DMS 273 treated with DMSO at 0.1 percent for 48 hours (cell line): ENCODE results near the gene DOCK3.
"Not testable (repeated sequence)": the region's sequence is repeated elsewhere in the genome, so short reads cannot be mapped to it uniquely, and the experiment has no call there.

Experiments used
- DNase-seq: peaks from one replicate; lab custom pipeline; 2025; lab: John Stamatoyannopoulos, UW

The DOCK3 gene

GRCh38 chr3:51100536-51100851 is 425.8 kb downstream of the DOCK3 start:
- DNase-seq: no peak

- no peak for DNase-seq
These were observed 427.7 kb downstream of the DOCK3 start for GRCh38 chr3:51102396-51102795.

GRCh38 chr3:51106242-51106876 is 431.6 kb downstream of the DOCK3 start:
- DNase-seq: no peak

- DNase-seq: no peak
These were observed 435.9 kb downstream of the DOCK3 start for GRCh38 chr3:51110586-51110985.

GRCh38 chr3:51122944-51123343 is 448.2 kb downstream of the DOCK3 start:
- DNase-seq: no peak

- no peak for DNase-seq
These were observed 448.8 kb downstream of the DOCK3 start for GRCh38 chr3:51123531-51123930.

GRCh38 chr3:51131607-51132006 is 456.9 kb downstream of the DOCK3 start:
- not testable (repeated sequence) for DNase-seq

GRCh38 chr3:51137715-51138114 is 463.0 kb downstream of the DOCK3 start:
- DNase-seq: no peak

- no peak for DNase-seq
These were observed 464.9 kb downstream of the DOCK3 start for GRCh38 chr3:51139616-51140015.

- DNase-seq: no peak
These were observed 466.8 kb downstream of the DOCK3 start for GRCh38 chr3:51141573-51141972.

- no peak for DNase-seq
These were observed 471.3 kb downstream of the DOCK3 start for GRCh38 chr3:51145811-51146585.

GRCh38 chr3:51146781-51147180 is 472.1 kb downstream of the DOCK3 start:
- no peak for DNase-seq

GRCh38 chr3:51156147-51156546 is 481.4 kb downstream of the DOCK3 start:
- DNase-seq: no peak

GRCh38 chr3:51163051-51163450 is 488.3 kb downstream of the DOCK3 start:
- no peak for DNase-seq

GRCh38 chr3:51173518-51174271 is 499.0 kb downstream of the DOCK3 start:
- DNase-seq: no peak

- no peak for DNase-seq
These were observed 502.2 kb downstream of the DOCK3 start for GRCh38 chr3:51176923-51177322.

GRCh38 chr3:51186446-51186845 is 511.7 kb downstream of the DOCK3 start:
- not testable (repeated sequence) for DNase-seq

GRCh38 chr3:51190199-51190598 is 515.5 kb downstream of the DOCK3 start:
- DNase-seq: no peak

GRCh38 chr3:51190827-51191226 is 516.1 kb downstream of the DOCK3 start:
- DNase-seq: no peak

GRCh38 chr3:51191768-51192167 is 517.0 kb downstream of the DOCK3 start:
- DNase-seq: no peak

GRCh38 chr3:51198477-51198876 is 523.8 kb downstream of the DOCK3 start:
- DNase-seq: no peak

GRCh38 chr3:51199296-51199695 is 524.6 kb downstream of the DOCK3 start:
- DNase-seq: not testable (repeated sequence)

GRCh38 chr3:51216291-51216690 is 541.6 kb downstream of the DOCK3 start:
- no peak for DNase-seq
